BJ (cell line): ENCODE results near the gene ZNF575. TPM values are rescaled to one million over a fixed set of nuclear protein-coding genes. Genes with fewer than 3 reads are reported as not detected.
"Not testable (repeated sequence)": the region's sequence is repeated elsewhere in the genome, so short reads cannot be mapped to it uniquely, and the experiment has no call there.

Experiments
- CTCF ChIA-PET: fragments of 350-600 bp; formaldehyde crosslinking; extraction: SDS; loops from one replicate; lab custom pipeline; 2021; ENCODE audit warnings: antibody characterized with exemption, inconsistent platforms; lab: Yijun Ruan, JAX
- POLR2A ChIA-PET: fragments of 300-600 bp; sonication (Branson Sonifier 250); formaldehyde crosslinking; extraction: SDS; loops from one replicate; lab custom pipeline; 2021; ENCODE audit warnings: antibody characterized with exemption; lab: Charles Lee
- DNase-seq: peaks from one replicate; pipeline ENCODE4 v3.0.0-alpha.2; 2011; ENCODE audit warnings: low read depth
- H3K27me3 ChIP-seq: 2 replicates; pipeline ENCODE4 v1.6.0; 2011; ENCODE audit warnings: low read length; ENCODE audit not compliant: control insufficient read depth, insufficient read depth
- H3K36me3 ChIP-seq: 2 replicates; pipeline ENCODE4 v1.5.1; 2011; ENCODE audit warnings: low read length; ENCODE audit not compliant: control insufficient read depth, insufficient read depth
- H3K4me3 ChIP-seq: 2 replicates; pipeline ENCODE4 v1.5.1; 2011; ENCODE audit warnings: low read depth, mild to moderate bottlenecking, control low read depth, low read length
- polyA plus RNA-seq: library from polyadenylated mRNA; depleted of rRNA; stranded (reverse); fragments of >200 nt; gene quantifications from 2 replicates; pipeline ENCODE4 v1.2.3, GENCODE V29; 2011
- TF ChIP-seq, protein P1 (sequence below): IDR thresholded peaks from 2 replicates; pipeline ENCODE4 v1.5.1; 2011; ENCODE audit warnings: low read depth, mild to moderate bottlenecking, control low read depth, inconsistent platforms, low read length, moderate library complexity; ENCODE audit not compliant: insufficient read depth

Gene ZNF575
- polyA plus RNA-seq, 1 experiment: 0.09 TPM

DNA sequence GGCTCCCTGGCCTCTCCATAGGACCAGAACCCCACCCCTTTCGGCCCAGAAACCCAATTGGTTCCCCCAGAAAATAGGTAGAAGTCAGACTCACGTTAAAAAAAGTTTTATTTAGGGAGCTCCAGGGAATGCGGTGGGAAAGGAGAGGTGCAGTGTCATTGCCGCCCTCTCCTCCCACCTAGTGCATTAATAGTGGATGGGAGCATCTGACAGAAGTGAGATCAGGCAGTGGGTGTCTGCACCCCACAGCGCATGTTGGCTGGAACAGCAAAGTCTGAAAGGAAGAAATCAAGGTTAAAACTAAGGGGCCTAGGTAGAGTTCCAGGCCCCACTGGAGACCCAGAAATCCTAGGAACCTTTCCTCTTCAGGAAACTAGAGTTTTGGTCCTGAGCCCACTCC, 26.4 kb upstream of the ZNF575 start:
- H3K36me3 ChIP-seq: peaks cover 17% of the 10 kb centered on the region
- POLR2A ChIA-PET: no interaction called here
- DNase-seq: no peak
- no peak overlapping the region for H3K4me3 ChIP-seq
- no peaks in the 10 kb centered on the region for H3K27me3 ChIP-seq
- TF ChIP-seq, protein P1, sequence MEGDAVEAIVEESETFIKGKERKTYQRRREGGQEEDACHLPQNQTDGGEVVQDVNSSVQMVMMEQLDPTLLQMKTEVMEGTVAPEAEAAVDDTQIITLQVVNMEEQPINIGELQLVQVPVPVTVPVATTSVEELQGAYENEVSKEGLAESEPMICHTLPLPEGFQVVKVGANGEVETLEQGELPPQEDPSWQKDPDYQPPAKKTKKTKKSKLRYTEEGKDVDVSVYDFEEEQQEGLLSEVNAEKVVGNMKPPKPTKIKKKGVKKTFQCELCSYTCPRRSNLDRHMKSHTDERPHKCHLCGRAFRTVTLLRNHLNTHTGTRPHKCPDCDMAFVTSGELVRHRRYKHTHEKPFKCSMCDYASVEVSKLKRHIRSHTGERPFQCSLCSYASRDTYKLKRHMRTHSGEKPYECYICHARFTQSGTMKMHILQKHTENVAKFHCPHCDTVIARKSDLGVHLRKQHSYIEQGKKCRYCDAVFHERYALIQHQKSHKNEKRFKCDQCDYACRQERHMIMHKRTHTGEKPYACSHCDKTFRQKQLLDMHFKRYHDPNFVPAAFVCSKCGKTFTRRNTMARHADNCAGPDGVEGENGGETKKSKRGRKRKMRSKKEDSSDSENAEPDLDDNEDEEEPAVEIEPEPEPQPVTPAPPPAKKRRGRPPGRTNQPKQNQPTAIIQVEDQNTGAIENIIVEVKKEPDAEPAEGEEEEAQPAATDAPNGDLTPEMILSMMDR: no peak
- CTCF ChIA-PET: interaction anchor here (3.0 kb wide), 1 partner anchor 13 kb away, joined by 12 read pairs; no protein-coding TSS in a partner anchor

DNA sequence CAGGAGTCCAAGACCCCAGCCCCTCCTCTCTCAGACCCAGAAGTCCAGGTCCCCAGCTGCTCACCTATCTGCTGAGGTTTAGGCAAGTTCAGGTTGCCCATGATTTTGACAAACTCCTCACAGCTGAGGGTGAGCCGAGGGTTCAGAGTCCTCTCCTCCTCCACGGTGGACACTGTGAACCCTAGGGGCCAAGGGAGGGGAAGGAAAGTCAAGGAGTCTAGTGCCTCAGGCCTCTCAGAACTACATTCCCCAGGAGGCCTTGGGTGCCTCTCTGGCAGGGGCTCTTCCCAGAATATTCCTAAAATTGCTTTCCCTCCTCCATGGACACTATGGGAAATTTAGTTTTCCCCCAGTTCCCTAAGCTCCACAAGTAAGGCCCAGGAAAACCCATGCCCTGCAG, 25.1 kb upstream of the ZNF575 start:
- no peak for DNase-seq

DNA sequence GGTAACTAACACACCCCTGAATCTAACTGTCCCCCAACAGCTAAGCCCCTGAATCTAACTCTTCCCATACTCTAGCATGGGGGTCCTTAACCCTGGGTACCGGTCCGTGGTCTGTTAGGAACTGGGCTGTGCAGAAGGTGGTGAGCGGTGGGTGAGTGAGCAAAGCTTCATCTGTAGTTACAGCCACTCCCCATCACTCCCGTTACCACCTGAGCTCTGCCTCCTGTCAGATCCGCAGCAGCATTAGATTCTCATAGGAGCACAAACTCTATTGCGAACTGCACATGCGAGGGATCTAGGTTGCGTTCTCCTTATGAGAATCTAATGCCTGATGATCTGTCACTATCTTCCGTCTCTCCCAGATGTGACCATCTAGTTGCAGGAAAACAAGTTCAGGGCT, 22.3 kb upstream of the ZNF575 start:
- Histone ChIP-seq H3K4me3 (no peak overlapping the region), H3K27me3 (no peaks in the 10 kb centered on the region), H3K36me3 (peaks cover 15% of the 10 kb centered on the region)
- DNase-seq: no peak
- TF ChIP-seq, protein P1: no peak
- CTCF ChIA-PET: interaction anchor here (1.5 to 3.1 kb wide), 2 partner anchors 9 to 63 kb away, joined by 8 to 15 read pairs; no protein-coding TSS in a partner anchor
- POLR2A ChIA-PET: interaction anchor here (0.6 kb wide), 1 partner anchor 34 kb away, joined by 3 read pairs; no protein-coding TSS in a partner anchor

More for the DNA sequence above, 25.1 kb upstream of the ZNF575 start:
- no peak overlapping the region for H3K4me3 ChIP-seq
- ChIA-PET CTCF (interaction anchor here (0.7 to 3.1 kb wide), 4 partner anchors 12 to 620 kb away, joined by 3 to 15 read pairs (median 6); no protein-coding TSS in a partner anchor), POLR2A (no interaction called here)
- no peaks in the 10 kb centered on the region for H3K27me3 ChIP-seq
- peaks cover 15% of the 10 kb centered on the region for H3K36me3 ChIP-seq
- TF ChIP-seq, protein P1: no peak

DNA sequence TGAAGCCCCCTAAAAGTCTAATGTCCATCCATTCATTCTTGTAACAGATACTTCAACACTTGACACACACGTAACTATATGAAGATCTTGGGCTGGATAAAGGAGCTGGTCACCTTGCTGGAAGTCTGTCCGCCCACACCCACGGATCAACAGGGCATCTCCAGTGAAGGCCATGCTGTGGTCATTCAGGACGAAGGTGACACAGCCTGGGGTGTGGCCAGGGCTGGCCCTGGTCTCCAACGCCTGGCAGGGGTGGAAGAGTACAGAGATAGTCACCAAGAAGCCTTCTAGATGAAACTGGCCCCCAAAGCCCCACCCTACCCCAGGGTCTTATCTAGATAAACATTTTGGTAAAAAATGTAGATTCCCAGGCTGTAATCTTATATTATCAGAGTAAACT, 21.7 kb upstream of the ZNF575 start:
- POLR2A ChIA-PET: no interaction called here
- TF ChIP-seq, protein P1: no peak
- Histone ChIP-seq H3K27me3 (no peaks in the 10 kb centered on the region), H3K36me3 (peaks cover 15% of the 10 kb centered on the region), H3K4me3 (no peak overlapping the region)
- DNase-seq: no peak
- CTCF ChIA-PET: no interaction called here

DNA sequence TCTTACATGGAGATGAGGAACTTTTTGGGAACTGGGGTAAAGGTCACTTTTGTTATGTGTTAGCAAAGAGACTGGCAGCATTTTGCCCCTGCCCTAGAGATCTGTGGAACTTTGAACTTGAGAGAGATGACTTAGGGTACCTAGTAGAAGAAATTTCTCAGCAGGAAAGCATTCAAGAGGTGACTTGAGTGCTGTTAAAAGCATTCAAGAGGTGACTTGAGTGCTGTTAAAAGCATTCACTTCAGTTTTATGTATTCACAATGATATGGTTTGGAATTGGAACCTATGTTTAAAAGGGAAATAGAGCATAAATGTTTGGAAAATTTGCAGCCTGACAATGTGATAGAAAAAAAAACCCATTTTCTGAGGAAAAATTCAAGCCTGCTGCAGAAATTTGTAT, 20.6 kb upstream of the ZNF575 start:
- POLR2A ChIA-PET, H3K4me3 ChIP-seq, H3K27me3 ChIP-seq, DNase-seq: not testable (repeated sequence)
- CTCF ChIA-PET: interaction anchor here (1.4 kb wide), 1 partner anchor 64 kb away, joined by 5 read pairs; no protein-coding TSS in a partner anchor
- H3K36me3 ChIP-seq: peaks cover 12% of the 10 kb centered on the region

DNA sequence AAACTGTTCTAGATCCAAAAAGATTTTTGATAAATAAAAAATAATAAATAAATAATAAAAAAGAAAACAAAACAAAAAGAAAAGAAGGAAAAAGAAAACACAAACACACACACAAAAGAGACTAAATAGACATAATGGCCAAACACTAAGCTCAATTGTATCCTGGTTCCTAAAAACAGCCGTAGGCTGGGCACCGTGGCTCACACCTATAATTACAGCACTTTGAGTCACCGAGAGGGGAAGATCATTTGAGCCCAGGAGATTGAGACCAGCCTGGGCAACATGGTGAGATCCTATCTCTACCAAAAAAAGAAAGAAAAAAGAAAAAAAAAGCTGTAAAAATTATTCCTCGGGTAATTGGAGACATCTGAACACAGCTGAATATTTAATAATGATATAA, 14.9 kb upstream of the ZNF575 start:
- no peak for DNase-seq
- H3K27me3 ChIP-seq: no peaks in the 10 kb centered on the region
- no peak overlapping the region for H3K4me3 ChIP-seq
- CTCF ChIA-PET: interaction anchor here (0.6 to 7.8 kb wide), 4 partner anchors 71 to 107 kb away, joined by 3 to 214 read pairs (median 22); no protein-coding TSS in a partner anchor
- POLR2A ChIA-PET: no interaction called here
- peaks cover 3% of the 10 kb centered on the region; the same call in 1 of the 2 replicates for H3K36me3 ChIP-seq
- TF ChIP-seq, protein P1: no peak
